ENCODE measurements around the gene CAPZB.

GRCh38 chr1:19532519-19532918, 47.2 kb upstream of the CAPZB start:
- TF ChIP-seq ZNF565 (CRISPR knock-in tag; conservative IDR thresholded peaks at IDR 0.05; ENCODE audit: low read depth) (no peak), ZNF70 (CRISPR knock-in tag; IDR thresholded peaks at IDR 0.05) (no peak), PPARA (CRISPR knock-in tag; IDR thresholded peaks at IDR 0.05; ENCODE audit: borderline replicate concordance) (no peak), TOX (CRISPR knock-in tag; IDR thresholded peaks at IDR 0.05; ENCODE audit: borderline replicate concordance) (no peak)

Measured in SK-N-SH treated with all-trans-retinoic acid at 6 μM for 48 hours (cell line).